H1 (cell line): ENCODE data around the gene ATP9B.

Experiments
- ATF2 ChIP-seq: IDR thresholded peaks from 2 replicates; pipeline ENCODE4 v1.6.1; 2012; ENCODE audit warnings: low read length, inconsistent platforms
- GTF2F1 ChIP-seq: IDR thresholded peaks from 2 replicates; pipeline ENCODE4 v1.6.1; 2012; ENCODE audit warnings: low read depth, low read length, improper control_type of control experiment, borderline replicate concordance
- TBP ChIP-seq: IDR thresholded peaks from 2 replicates; pipeline ENCODE4 v1.6.1; 2011; ENCODE audit warnings: low read depth, low read length, improper control_type of control experiment

- TF ChIP-seq TBP (no peak), ATF2 (no peak), GTF2F1 (no peak)
Measured at GRCh38 chr18:79093986-79094385, 24.8 kb downstream of the ATP9B start.
